ENCODE measurements around the gene ANKRD33B.

The ANKRD33B gene

GRCh38 chr5:10679336-10679988, 115.6 kb downstream of the ANKRD33B start:
- DNase-seq, result no peak

- peak in 1 of 2 donors; percentile 25 for DNase-seq
Observed at GRCh38 chr5:10680876-10681481, 117.1 kb downstream of the ANKRD33B start.

- peak; percentile 78 to 94 for DNase-seq
Observed at GRCh38 chr5:10681731-10682679, 118.1 kb downstream of the ANKRD33B start.

- DNase-seq, result no peak
Observed at GRCh38 chr5:10682801-10683525, 119.1 kb downstream of the ANKRD33B start.

GRCh38 chr5:10684303-10685086, 120.6 kb downstream of the ANKRD33B start:
- DNase-seq, result no peak

- no peak for DNase-seq
Observed at GRCh38 chr5:10685115-10685521, 121.2 kb downstream of the ANKRD33B start.

- no peak for DNase-seq
Observed at GRCh38 chr5:10686890-10687289, 123.0 kb downstream of the ANKRD33B start.

GRCh38 chr5:10688651-10689171, 124.8 kb downstream of the ANKRD33B start:
- no peak for DNase-seq

- DNase-seq, result peak in 1 of 2 donors; percentile 27
Observed at GRCh38 chr5:10689391-10690081, 125.7 kb downstream of the ANKRD33B start.

- DNase-seq, result no peak
Observed at GRCh38 chr5:10690460-10691440, 126.9 kb downstream of the ANKRD33B start.

GRCh38 chr5:10691826-10692785, 128.2 kb downstream of the ANKRD33B start:
- no peak for DNase-seq

GRCh38 chr5:10695055-10695649, 131.3 kb downstream of the ANKRD33B start:
- DNase-seq, result peak; percentile 49 to 66

GRCh38 chr5:10695759-10696543, 132.1 kb downstream of the ANKRD33B start:
- DNase-seq, result no peak

- DNase-seq, result no peak
Observed at GRCh38 chr5:10699281-10699874, 135.5 kb downstream of the ANKRD33B start.

- DNase-seq, result no peak
Observed at GRCh38 chr5:10699987-10700386, 136.1 kb downstream of the ANKRD33B start.

- no peak for DNase-seq
Observed at GRCh38 chr5:10700516-10700915, 136.6 kb downstream of the ANKRD33B start.

All from inflammatory macrophage (primary cell).